Breast epithelium (tissue), 3 donors: Measurements from ENCODE around the gene POU4F1.

Source experiments
- POLR2A ChIP-seq: fragments of 450-650 bp; IDR thresholded peaks from one replicate; pipeline ENCODE4 v1.6.1; 2016; ENCODE audit warnings: antibody characterized with exemption, mild to moderate bottlenecking, moderate library complexity
- TF ChIP-seq, protein P1 (sequence below), 3 donors: fragments of 450-650 bp; IDR thresholded peaks; one replicate each; pipeline ENCODE4 v1.5.1; 2016 to 2017; ENCODE audit warnings: antibody characterized with exemption in 3 of 3, mild to moderate bottlenecking in 3 of 3, moderate library complexity in 3 of 3

DNA sequence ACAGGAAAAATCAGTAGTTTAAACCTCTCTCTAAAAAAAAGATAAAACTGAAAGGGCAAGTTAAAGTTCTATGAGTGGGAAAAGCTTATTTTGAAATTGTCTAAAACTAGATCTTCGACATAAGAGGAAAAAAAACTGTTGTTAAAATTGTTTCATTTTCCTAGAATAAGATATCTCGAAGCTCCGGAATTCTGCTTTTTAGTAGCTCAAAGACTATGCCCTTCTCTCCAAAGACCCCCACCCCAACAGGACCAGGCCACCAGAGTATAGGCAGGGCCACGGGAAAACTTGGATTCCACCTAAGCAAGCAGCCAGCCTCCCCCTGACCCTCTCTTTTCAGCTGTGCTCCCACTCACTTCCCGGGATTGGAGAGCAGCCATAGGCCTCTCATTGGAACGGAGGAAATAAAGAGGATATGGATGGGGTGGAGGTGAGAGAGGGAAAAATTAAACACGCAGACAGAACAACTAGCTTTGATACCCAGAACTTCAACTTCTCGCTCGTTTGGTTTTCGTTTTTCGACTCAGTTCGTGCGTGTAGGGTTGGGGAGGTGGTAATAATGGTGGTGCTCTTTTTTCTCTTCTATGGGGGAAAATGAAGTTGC is 3.0 kb downstream of the POU4F1 start:
- TF ChIP-seq, protein P1, sequence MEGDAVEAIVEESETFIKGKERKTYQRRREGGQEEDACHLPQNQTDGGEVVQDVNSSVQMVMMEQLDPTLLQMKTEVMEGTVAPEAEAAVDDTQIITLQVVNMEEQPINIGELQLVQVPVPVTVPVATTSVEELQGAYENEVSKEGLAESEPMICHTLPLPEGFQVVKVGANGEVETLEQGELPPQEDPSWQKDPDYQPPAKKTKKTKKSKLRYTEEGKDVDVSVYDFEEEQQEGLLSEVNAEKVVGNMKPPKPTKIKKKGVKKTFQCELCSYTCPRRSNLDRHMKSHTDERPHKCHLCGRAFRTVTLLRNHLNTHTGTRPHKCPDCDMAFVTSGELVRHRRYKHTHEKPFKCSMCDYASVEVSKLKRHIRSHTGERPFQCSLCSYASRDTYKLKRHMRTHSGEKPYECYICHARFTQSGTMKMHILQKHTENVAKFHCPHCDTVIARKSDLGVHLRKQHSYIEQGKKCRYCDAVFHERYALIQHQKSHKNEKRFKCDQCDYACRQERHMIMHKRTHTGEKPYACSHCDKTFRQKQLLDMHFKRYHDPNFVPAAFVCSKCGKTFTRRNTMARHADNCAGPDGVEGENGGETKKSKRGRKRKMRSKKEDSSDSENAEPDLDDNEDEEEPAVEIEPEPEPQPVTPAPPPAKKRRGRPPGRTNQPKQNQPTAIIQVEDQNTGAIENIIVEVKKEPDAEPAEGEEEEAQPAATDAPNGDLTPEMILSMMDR (IDR thresholded peaks at IDR 0.05) = no peak
- TF ChIP-seq POLR2A = no peak
